ENCODE data around the gene AHI1.

AHI1 gene

GRCh38 chr6:135323979-135324378, 173.6 kb downstream of the AHI1 start:
- no peak for DNase-seq

DNA sequence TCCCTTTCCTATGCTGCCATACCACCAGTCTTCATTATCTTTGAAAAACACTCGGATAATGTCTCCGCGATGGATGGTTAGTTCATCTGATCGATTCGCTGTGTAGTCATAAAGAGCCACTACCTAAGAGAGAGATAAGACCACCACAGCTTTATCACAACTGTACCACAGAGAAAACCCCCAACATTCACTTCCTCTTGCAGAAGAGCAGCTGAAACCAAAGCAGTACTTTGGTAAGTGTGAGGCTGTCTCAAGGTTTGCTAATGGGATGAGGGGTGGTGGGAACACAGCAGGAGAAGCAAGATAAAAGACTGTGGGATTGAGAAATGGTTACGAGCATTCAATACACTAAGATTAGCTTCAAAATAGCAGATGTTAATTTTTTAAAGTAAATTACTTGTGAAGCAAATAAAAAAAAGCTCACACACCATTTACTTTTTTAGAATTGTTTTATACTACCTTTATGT, 174.3 kb downstream of the AHI1 start:
- DNase-seq, result no peak

GRCh38 chr6:135322427-135323201, 174.9 kb downstream of the AHI1 start:
- no peak for DNase-seq

GRCh38 chr6:135320721-135321621, 176.6 kb downstream of the AHI1 start:
- no peak for DNase-seq

DNA sequence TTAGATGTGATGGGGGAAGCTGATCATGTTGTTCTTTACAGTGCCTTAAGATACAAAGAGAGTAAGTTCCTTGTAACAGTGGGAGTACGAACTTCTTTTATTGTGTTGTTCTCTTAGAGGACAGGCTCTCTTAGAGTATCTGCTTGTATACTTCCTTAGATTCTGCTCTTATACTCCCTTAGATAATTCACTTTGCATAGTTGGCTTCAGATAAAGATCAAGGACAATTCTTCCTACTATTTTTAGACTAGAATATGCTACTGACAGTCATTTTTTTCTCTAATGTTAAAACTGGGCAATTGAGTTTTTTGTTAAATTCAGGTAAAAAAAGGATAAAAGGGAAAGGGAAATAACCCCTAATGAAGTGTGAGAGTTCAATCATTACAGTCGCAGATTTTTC, 177.7 kb downstream of the AHI1 start:
- no peak for DNase-seq

- no peak for DNase-seq
Observed at GRCh38 chr6:135318738-135319469, 178.6 kb downstream of the AHI1 start.

- no peak for DNase-seq
Observed at GRCh38 chr6:135314543-135314942, 183.0 kb downstream of the AHI1 start.

- DNase-seq, result no peak
Observed at GRCh38 chr6:135311446-135312200, 185.9 kb downstream of the AHI1 start.

- no peak for DNase-seq
Observed at GRCh38 chr6:135310291-135310690, 187.2 kb downstream of the AHI1 start.

DNA sequence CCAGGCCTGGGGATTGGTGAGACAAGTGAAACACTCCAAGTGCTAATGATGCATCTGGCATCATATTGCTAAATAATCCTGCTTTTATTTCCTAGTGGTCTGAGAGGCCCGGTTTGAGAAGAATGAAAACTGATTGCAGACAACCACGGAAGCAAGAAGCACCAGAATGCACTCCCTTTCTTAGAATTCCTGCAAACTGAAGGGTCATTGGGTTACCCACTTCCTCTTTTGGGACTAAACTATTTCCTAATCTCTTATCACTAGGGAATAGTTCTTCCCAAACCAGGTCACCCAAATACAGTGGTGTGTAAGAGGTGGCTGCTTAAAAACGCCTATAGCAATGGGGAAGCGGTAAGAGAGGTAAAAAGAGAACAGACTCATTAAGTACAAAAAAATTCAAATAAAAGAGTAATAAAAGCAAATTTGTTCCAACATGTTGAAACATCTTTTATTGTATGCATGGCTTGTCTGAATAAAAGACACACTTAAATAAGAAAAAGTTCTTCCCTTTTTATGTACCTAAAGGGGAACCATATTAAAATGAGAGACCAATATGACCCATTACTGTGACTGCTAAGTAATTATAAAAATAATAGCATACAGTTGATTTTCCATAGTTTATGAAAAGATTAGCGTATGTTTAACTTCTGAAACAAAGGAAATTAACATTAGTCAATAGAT, 190.7 kb downstream of the AHI1 start:
- no peak for DNase-seq

GRCh38 chr6:135306166-135306565, 191.4 kb downstream of the AHI1 start:
- DNase-seq, result no peak

DNA sequence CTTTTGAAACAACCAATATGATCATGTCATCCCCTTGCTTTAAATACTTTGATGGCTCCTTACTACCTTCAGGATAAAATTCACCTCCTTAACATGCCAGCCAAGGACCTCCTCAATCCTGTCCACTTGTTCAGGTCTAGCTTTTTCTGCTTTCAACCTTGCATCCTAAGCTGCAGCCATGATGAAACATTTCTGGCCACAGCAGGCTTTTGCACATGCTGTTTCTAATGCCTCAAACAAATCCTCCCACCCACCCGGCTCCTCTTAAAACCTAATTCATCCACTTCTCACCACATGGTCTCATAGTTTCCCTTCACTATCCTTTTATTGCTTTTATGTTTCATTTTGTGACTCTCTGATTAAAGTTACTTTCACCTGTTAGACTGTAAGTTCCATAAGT, 191.9 kb downstream of the AHI1 start:
- DNase-seq, result no peak

DNA sequence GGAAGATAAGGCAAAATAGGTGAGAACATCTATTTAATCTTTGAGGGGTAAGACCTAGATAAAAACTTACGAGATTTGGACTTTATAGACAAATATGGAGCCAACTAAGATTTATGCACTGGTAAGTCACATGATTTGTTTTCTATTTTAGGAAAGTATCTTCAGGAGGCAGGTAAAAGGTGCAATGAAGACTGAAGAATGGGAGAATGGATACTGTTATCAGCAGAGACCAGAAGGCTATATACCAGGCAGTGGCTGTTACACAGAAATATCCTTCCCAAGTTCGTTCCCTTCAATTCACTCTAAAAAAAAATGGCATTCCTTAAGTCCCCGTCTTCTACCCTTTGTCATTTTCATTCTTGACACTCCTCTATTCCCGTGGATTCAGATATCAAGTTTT, 192.7 kb downstream of the AHI1 start:
- no peak for DNase-seq

DNA sequence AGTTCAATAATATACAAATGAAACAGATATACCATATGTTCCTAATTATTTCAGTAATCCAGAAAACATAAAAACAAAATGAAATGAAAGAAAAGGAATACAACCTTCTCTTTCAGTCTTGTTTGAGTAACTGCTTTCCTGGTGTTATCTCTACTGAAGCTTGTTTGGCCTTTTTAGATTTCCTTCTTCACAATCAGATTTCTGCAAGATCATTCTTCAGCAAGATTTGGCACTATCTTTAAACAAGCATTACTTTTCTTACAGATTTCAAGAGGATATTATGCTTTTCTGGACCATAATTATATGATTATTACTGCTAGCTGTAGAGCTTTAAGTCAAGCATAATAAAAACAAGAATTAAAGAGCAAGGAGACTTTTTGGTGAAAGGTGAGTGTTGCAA, 196.2 kb downstream of the AHI1 start:
- no peak for DNase-seq

DNA sequence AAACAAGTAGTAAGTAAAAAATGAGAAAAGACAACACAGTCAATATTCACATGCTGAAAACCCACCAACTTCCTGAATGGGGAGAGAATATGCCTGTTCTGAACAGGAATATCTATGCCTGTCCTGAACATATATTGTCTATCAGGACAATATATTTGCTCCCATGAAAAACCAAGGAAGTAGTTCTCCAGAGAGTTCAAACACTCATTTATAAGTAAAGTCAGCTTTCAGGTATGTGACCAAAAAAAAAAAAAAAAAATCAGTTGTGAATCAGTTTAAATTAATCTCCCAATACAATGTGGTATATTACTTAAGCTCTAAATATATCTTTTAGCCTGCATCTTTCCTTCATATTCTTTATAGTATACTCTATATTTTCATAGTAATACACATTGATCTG, 197.0 kb downstream of the AHI1 start:
- no peak for DNase-seq

GRCh38 chr6:135299256-135299655, 198.3 kb downstream of the AHI1 start:
- DNase-seq, result no peak

- DNase-seq, result no peak
Observed at GRCh38 chr6:135298455-135298854, 199.1 kb downstream of the AHI1 start.

DNA sequence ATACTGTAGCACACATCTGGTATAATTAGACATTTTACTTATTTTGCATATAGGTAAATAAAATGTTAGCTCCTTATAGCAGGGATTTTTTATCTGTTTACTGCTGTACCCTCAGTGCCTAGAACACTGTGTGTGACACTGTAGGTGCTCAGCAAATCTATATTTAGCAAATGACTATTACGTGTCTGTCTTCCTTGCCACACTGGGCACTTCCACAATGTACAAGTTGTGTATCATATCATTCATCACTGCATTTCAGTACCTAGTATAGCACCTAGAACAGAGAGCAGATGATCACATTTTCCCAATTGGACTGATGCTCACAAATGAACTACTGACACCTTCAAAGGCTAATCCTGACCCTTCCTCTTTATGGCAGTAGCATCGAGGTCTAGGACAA, 200.8 kb downstream of the AHI1 start:
- DNase-seq, result no peak

DNA sequence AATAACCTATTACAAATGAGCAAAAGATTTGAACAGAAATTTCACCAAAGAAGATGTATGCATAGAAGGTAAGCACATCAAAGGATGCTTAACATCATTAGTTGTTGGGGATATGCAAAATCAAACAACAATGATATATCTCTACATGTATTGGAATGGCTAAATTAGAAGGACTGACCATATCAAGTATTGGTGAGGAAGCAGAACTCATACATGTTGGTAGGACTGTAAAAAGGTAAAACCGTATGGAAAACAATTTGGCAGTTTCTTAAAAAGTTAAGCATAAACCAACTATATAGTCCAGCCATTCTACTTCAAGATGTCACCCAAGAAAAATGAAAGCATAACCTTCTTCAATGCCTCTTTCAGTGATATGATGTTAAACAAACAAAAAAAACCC, 202.5 kb downstream of the AHI1 start:
- no peak for DNase-seq

GRCh38 chr6:135291288-135292076, 206.1 kb downstream of the AHI1 start:
- DNase-seq, result no peak

DNA sequence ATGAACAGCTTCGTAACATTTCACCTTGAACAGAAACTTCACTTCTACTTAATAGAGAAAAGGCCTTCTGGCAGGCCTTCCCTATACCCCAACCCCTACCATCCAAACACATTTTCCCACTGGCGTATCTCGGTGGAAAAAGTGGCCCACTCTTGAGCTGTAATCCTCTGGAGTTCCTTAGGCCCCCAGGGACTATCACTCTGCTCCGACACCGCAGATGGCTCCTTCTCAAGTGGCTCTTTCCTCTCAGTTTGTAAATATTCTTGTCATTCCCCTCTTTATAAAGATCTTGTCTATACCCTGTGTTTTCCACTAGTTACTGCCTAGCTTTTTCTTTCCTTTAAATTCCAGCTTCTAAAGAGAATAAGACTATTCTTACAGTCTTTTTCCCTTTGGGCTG, 207.7 kb downstream of the AHI1 start:
- DNase-seq, result no peak

Measured in NCI-H526 treated with DMSO at 0.1 percent for 48 hours (cell line).